Osteocyte (in vitro differentiated cells): ENCODE results near the gene FHOD3. TPM values are rescaled to one million over a fixed set of nuclear protein-coding genes. Genes with fewer than 3 reads are reported as not detected.
"Not testable (repeated sequence)": the region's sequence is repeated elsewhere in the genome, so short reads cannot be mapped to it uniquely, and the experiment has no call there.

Experiments used
- DNase-seq: peaks from one replicate; pipeline ENCODE4 v3.0.0; 2021; ENCODE audit warnings: mixed read lengths; ENCODE audit not compliant: unreplicated experiment; ENCODE audit errors: extremely low spot score
- H3K27ac Mint-ChIP-seq: one replicate; pipeline ENCODE4 v1.8.0; 2021; ENCODE audit warnings: mild to moderate bottlenecking, mixed read lengths; ENCODE audit not compliant: unreplicated experiment
- H3K27me3 Mint-ChIP-seq: one replicate; pipeline ENCODE4 v1.8.0; 2021; ENCODE audit warnings: mixed read lengths; ENCODE audit not compliant: unreplicated experiment
- H3K36me3 Mint-ChIP-seq: one replicate; pipeline ENCODE4 v1.8.0; 2021; ENCODE audit warnings: mixed read lengths; ENCODE audit not compliant: unreplicated experiment
- H3K4me1 Mint-ChIP-seq: one replicate; pipeline ENCODE4 v1.8.0; 2021; ENCODE audit warnings: mixed read lengths; ENCODE audit not compliant: unreplicated experiment
- H3K4me3 Mint-ChIP-seq: one replicate; pipeline ENCODE4 v1.8.0; 2021; ENCODE audit warnings: mild to moderate bottlenecking, moderate library complexity, mixed read lengths; ENCODE audit not compliant: unreplicated experiment
- H3K9me3 Mint-ChIP-seq: one replicate; pipeline ENCODE4 v1.8.0; 2021; ENCODE audit warnings: mixed read lengths; ENCODE audit not compliant: unreplicated experiment
- CTCF ChIP-seq: fragments of 200-600 bp; sonication (generic); IDR thresholded peaks from 2 replicates; pipeline ENCODE4 v1.5.0; 2021; ENCODE audit warnings: antibody characterized with exemption, mild to moderate bottlenecking, moderate library complexity
- total RNA-seq: library from RNA; stranded (reverse); gene quantifications from 2 replicates; pipeline ENCODE4 v1.2.1, GENCODE V29; 2021

Gene FHOD3
- total RNA-seq, 1 donor from 2014 or later = 1.2 TPM

GRCh38 chr18:36717422-36718110, 420.1 kb downstream of the FHOD3 start:
- TF ChIP-seq CTCF = no peak
- Mint-ChIP-seq H3K27me3 (peaks cover 5% of the 10 kb centered on the region), H3K4me1 (no peaks in the 10 kb centered on the region), H3K36me3 (no peaks in the 10 kb centered on the region), H3K9me3 (no peaks in the 10 kb centered on the region), H3K27ac (no peak overlapping the region), H3K4me3 (no peak overlapping the region)
- peak; percentile 62 for DNase-seq

GRCh38 chr18:36718705-36719328, 421.3 kb downstream of the FHOD3 start:
- TF ChIP-seq CTCF = no peak
- H3K27me3 Mint-ChIP-seq = peaks cover 5% of the 10 kb centered on the region
- H3K4me1 Mint-ChIP-seq = no peaks in the 10 kb centered on the region
- no peaks in the 10 kb centered on the region for H3K36me3 Mint-ChIP-seq
- H3K9me3 Mint-ChIP-seq = no peaks in the 10 kb centered on the region
- no peak overlapping the region for H3K27ac Mint-ChIP-seq
- DNase-seq = no peak
- H3K4me3 Mint-ChIP-seq = no peak overlapping the region

- no peak overlapping the region for H3K4me3 Mint-ChIP-seq
- H3K27ac Mint-ChIP-seq = no peak overlapping the region
- H3K9me3 Mint-ChIP-seq = no peaks in the 10 kb centered on the region
- no peaks in the 10 kb centered on the region for H3K4me1 Mint-ChIP-seq
- no peak for TF ChIP-seq CTCF
- DNase-seq = peak; percentile 32
- peaks cover 7% of the 10 kb centered on the region for H3K27me3 Mint-ChIP-seq
- no peaks in the 10 kb centered on the region for H3K36me3 Mint-ChIP-seq
These were observed 422.1 kb downstream of the FHOD3 start for GRCh38 chr18:36719630-36720029.

- H3K27me3 Mint-ChIP-seq = peaks cover 11% of the 10 kb centered on the region
- not testable (repeated sequence) for H3K4me3 Mint-ChIP-seq, H3K36me3 Mint-ChIP-seq, H3K27ac Mint-ChIP-seq, H3K9me3 Mint-ChIP-seq, H3K4me1 Mint-ChIP-seq
- DNase-seq = peak; percentile 21
These were observed 423.8 kb downstream of the FHOD3 start for GRCh38 chr18:36721351-36721750.

GRCh38 chr18:36724169-36724568, 426.7 kb downstream of the FHOD3 start:
- peaks cover 13% of the 10 kb centered on the region for H3K27me3 Mint-ChIP-seq
- no peaks in the 10 kb centered on the region for H3K36me3 Mint-ChIP-seq

More at GRCh38 chr18:36724169-36724568, 426.7 kb downstream of the FHOD3 start:
- H3K9me3 Mint-ChIP-seq = no peaks in the 10 kb centered on the region
- H3K4me1 Mint-ChIP-seq = no peaks in the 10 kb centered on the region
- no peak overlapping the region for H3K4me3 Mint-ChIP-seq
- TF ChIP-seq CTCF = no peak
- peak; percentile 67 for DNase-seq
- H3K27ac Mint-ChIP-seq = no peak overlapping the region
